WTC11 (cell line): ENCODE results near the gene TMC1. TPM values are rescaled to one million over a fixed set of nuclear protein-coding genes. Genes with fewer than 3 reads are reported as not detected.

Experiments used
- ATAC-seq: fragments of 200-7000 bp; cut with Tn5 transposase; 2 replicates; pipeline ENCODE4 v1.10.0; 2021; ENCODE audit warnings: mild to moderate bottlenecking, moderate library complexity
- CTCF ChIA-PET: fragments of 300-600 bp; sonication (Branson Sonifier 250); formaldehyde crosslinking; loops from one replicate; lab custom pipeline; 2021; ENCODE audit warnings: antibody characterized with exemption; lab: Charles Lee
- POLR2A ChIA-PET: fragments of 350-600 bp; sonication (Branson Sonifier 250); formaldehyde crosslinking; loops from one replicate; lab custom pipeline; 2021; ENCODE audit warnings: antibody characterized with exemption; lab: Charles Lee
- DNase-seq: peaks from one replicate; pipeline ENCODE4 v3.0.0; 2021; ENCODE audit warnings: low spot score
- H3K27ac Mint-ChIP-seq: 2 replicates; pipeline ENCODE4 v1.8.0; 2021; ENCODE audit warnings: mixed read lengths
- H3K27me3 Mint-ChIP-seq: 2 replicates; pipeline ENCODE4 v1.8.0; 2021; ENCODE audit warnings: low read depth, mild to moderate bottlenecking, moderate library complexity, mixed read lengths
- H3K36me3 Mint-ChIP-seq: 2 replicates; pipeline ENCODE4 v1.8.0; 2021; ENCODE audit warnings: mixed read lengths
- H3K4me1 Mint-ChIP-seq: 2 replicates; pipeline ENCODE4 v1.8.0; 2022; ENCODE audit warnings: mixed read lengths
- H3K4me3 Mint-ChIP-seq: 2 replicates; pipeline ENCODE4 v1.8.0; 2021; ENCODE audit warnings: mild to moderate bottlenecking, moderate library complexity, mixed read lengths
- H3K9me3 Mint-ChIP-seq: 2 replicates; pipeline ENCODE4 v1.8.0; 2021; ENCODE audit warnings: mixed read lengths
- AFF4 ChIP-seq: sonication (generic); formaldehyde crosslinking; IDR thresholded peaks from 2 replicates; pipeline ENCODE4 v1.8.1; 2023; ENCODE audit warnings: mild to moderate bottlenecking, missing genetic modification reagents, borderline replicate concordance
- CBFB ChIP-seq: sonication (generic); formaldehyde crosslinking; IDR thresholded peaks from 2 replicates; pipeline ENCODE4 v1.8.1; 2022; ENCODE audit warnings: mild to moderate bottlenecking, low read depth, missing genetic modification reagents
- CDX4 ChIP-seq: fragments of 250-450 bp; sonication (Bioruptor Pico); IDR thresholded peaks from 2 replicates; pipeline ENCODE4 v1.9.0; 2021; ENCODE audit warnings: moderate library complexity, mild to moderate bottlenecking, inconsistent platforms, borderline replicate concordance
- CREM ChIP-seq: sonication (generic); formaldehyde crosslinking; IDR thresholded peaks from 2 replicates; pipeline ENCODE4 v1.8.1; 2022; ENCODE audit warnings: mild to moderate bottlenecking, missing genetic modification reagents, moderate library complexity
- E2F1 ChIP-seq: sonication (generic); formaldehyde crosslinking; IDR thresholded peaks from 2 replicates; pipeline ENCODE4 v1.8.0; 2022; ENCODE audit warnings: mild to moderate bottlenecking, missing genetic modification reagents
- ELF4 ChIP-seq: sonication (generic); formaldehyde crosslinking; IDR thresholded peaks from 2 replicates; pipeline ENCODE4 v1.8.1; 2022; ENCODE audit warnings: low read depth, mild to moderate bottlenecking, moderate library complexity, missing genetic modification reagents
- EMX1 ChIP-seq: fragments of 250-450 bp; sonication (Bioruptor Pico); IDR thresholded peaks from 2 replicates; pipeline ENCODE4 v1.8.0; 2021; ENCODE audit warnings: mild to moderate bottlenecking
- FOXK1 ChIP-seq: sonication (generic); formaldehyde crosslinking; IDR thresholded peaks from 2 replicates; pipeline ENCODE4 v1.8.0; 2022; ENCODE audit warnings: mild to moderate bottlenecking, moderate library complexity, missing genetic modification reagents
- MAX ChIP-seq: sonication (generic); formaldehyde crosslinking; IDR thresholded peaks from 2 replicates; pipeline ENCODE4 v1.8.0; 2022; ENCODE audit warnings: mild to moderate bottlenecking, missing genetic modification reagents
- MYBL2 ChIP-seq: sonication (generic); formaldehyde crosslinking; IDR thresholded peaks from 2 replicates; pipeline ENCODE4 v1.8.1; 2023; ENCODE audit warnings: mild to moderate bottlenecking, moderate library complexity, missing genetic modification reagents
- NR1H2 ChIP-seq: sonication (generic); formaldehyde crosslinking; IDR thresholded peaks from 2 replicates; pipeline ENCODE4 v1.9.0; 2021; ENCODE audit warnings: mild to moderate bottlenecking, moderate library complexity, missing genetic modification reagents
- RELA ChIP-seq: sonication (generic); formaldehyde crosslinking; IDR thresholded peaks from 2 replicates; pipeline ENCODE4 v1.8.1; 2022; ENCODE audit warnings: missing genetic modification reagents, mild to moderate bottlenecking, borderline replicate concordance
- SMAD3 ChIP-seq: sonication (generic); formaldehyde crosslinking; IDR thresholded peaks from 2 replicates; pipeline ENCODE4 v1.8.0; 2022; ENCODE audit warnings: missing genetic modification reagents, mild to moderate bottlenecking, borderline replicate concordance
- SOX15 ChIP-seq: fragments of 250-450 bp; sonication (Bioruptor Pico); IDR thresholded peaks from 2 replicates; pipeline ENCODE4 v1.9.0; 2021; ENCODE audit warnings: mild to moderate bottlenecking
- STAT6 ChIP-seq: sonication (generic); formaldehyde crosslinking; conservative IDR thresholded peaks from 2 replicates; pipeline ENCODE4 v1.8.1; 2023; ENCODE audit warnings: mild to moderate bottlenecking, low read depth, missing genetic modification reagents, moderate library complexity
- TP53 ChIP-seq: sonication (generic); formaldehyde crosslinking; IDR thresholded peaks from 2 replicates; pipeline ENCODE4 v1.8.1; 2023; ENCODE audit warnings: mild to moderate bottlenecking, missing genetic modification reagents
- ZNF425 ChIP-seq: fragments of 250-450 bp; sonication (Bioruptor Pico); conservative IDR thresholded peaks from 2 replicates; pipeline ENCODE4 v1.9.0; 2021; ENCODE audit warnings: mild to moderate bottlenecking
- ZNF671 ChIP-seq: fragments of 250-450 bp; sonication (Bioruptor Pico); IDR thresholded peaks from 2 replicates; pipeline ENCODE4 v1.8.0; 2021; ENCODE audit warnings: mild to moderate bottlenecking
- total RNA-seq: library from RNA; stranded (reverse); gene quantifications from 3 replicates; pipeline ENCODE4 v1.2.3, GENCODE V29; 2021

Gene TMC1
- total RNA-seq, 1 experiment from 2014 or later = 0.31 TPM

- no peak for ATAC-seq
- no peak for DNase-seq
- no peaks in the 10 kb centered on the region for H3K36me3 Mint-ChIP-seq
- no peaks in the 10 kb centered on the region for H3K27me3 Mint-ChIP-seq
- CTCF ChIA-PET = no interaction called here
- no peak overlapping the region for H3K4me3 Mint-ChIP-seq
- no peaks in the 10 kb centered on the region for H3K4me1 Mint-ChIP-seq
- no peak overlapping the region for H3K27ac Mint-ChIP-seq
- TF ChIP-seq EMX1 (CRISPR knock-in tag) = no peak
- no peak for TF ChIP-seq MYBL2 (CRISPR knock-in tag)
- no peak for TF ChIP-seq MAX (CRISPR knock-in tag)
- TF ChIP-seq NR1H2 (CRISPR knock-in tag) = no peak
- TF ChIP-seq AFF4 (CRISPR knock-in tag) = no peak
- TF ChIP-seq ZNF671 (CRISPR knock-in tag) = no peak
- no peak for TF ChIP-seq CDX4 (CRISPR knock-in tag)
- TF ChIP-seq SOX15 = no peak
- no peak for TF ChIP-seq CREM (CRISPR knock-in tag)
- no peak for TF ChIP-seq CBFB (CRISPR knock-in tag)
- TF ChIP-seq RELA (CRISPR knock-in tag) = no peak
- no peak for TF ChIP-seq SMAD3 (CRISPR knock-in tag)
- no peak for TF ChIP-seq FOXK1 (CRISPR knock-in tag)
- POLR2A ChIA-PET = no interaction called here
- H3K9me3 Mint-ChIP-seq = no peaks in the 10 kb centered on the region
These were observed 58.6 kb downstream of the TMC1 start for GRCh38 chr9:72579880-72580550.

- no peaks in the 10 kb centered on the region for H3K36me3 Mint-ChIP-seq
- no peak overlapping the region for H3K27ac Mint-ChIP-seq
- ATAC-seq (no peak), DNase-seq (no peak)
- no peaks in the 10 kb centered on the region for H3K4me1 Mint-ChIP-seq
- ChIA-PET CTCF (no interaction called here), POLR2A (no interaction called here)
- H3K4me3 Mint-ChIP-seq = no peak overlapping the region
- H3K27me3 Mint-ChIP-seq = no peaks in the 10 kb centered on the region
- H3K9me3 Mint-ChIP-seq = no peaks in the 10 kb centered on the region
- TF ChIP-seq ZNF671 (CRISPR knock-in tag) (no peak), STAT6 (CRISPR knock-in tag) (no peak), ELF4 (no peak), E2F1 (no peak), AFF4 (CRISPR knock-in tag) (no peak), TP53 (no peak), ZNF425 (CRISPR knock-in tag) (no peak)
These were observed 60.3 kb downstream of the TMC1 start for GRCh38 chr9:72581694-72582093.
